ENCODE measurements around the gene GPRC5A.
A peak's percentile ranks its signal among the peaks of the same experiment; 100 is the strongest.

The GPRC5A gene

DNA sequence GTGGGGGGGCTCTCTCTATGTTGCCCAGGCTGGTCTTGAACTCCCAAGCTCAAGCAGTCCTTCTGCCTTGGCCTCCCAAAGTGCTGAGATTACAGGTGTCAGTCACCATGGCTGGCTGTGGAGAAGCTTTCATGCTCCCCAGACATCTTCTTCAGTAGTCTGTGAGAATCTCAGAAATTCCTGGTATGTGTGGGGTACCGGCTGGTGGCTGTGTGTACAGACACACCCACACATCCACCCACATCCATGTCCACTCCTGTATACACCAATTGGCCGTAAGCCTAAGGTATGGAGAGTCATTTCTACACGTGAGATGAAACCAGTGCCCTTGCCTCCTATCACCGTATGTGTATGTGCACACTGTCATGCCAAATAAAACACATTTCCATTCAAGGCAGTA lies 32.8 kb downstream of the GPRC5A start:
- DNase-seq = no peak
- Histone ChIP-seq H3K4me3 (ENCODE audit: low read depth, low read length) (no peak overlapping the region), H3K36me3 (replicated peaks) (peaks cover 19% of the 10 kb centered on the region), H3K27ac (no peak overlapping the region), H3K27me3 (replicated peaks) (no peaks in the 10 kb centered on the region)
- TF ChIP-seq, protein P1, sequence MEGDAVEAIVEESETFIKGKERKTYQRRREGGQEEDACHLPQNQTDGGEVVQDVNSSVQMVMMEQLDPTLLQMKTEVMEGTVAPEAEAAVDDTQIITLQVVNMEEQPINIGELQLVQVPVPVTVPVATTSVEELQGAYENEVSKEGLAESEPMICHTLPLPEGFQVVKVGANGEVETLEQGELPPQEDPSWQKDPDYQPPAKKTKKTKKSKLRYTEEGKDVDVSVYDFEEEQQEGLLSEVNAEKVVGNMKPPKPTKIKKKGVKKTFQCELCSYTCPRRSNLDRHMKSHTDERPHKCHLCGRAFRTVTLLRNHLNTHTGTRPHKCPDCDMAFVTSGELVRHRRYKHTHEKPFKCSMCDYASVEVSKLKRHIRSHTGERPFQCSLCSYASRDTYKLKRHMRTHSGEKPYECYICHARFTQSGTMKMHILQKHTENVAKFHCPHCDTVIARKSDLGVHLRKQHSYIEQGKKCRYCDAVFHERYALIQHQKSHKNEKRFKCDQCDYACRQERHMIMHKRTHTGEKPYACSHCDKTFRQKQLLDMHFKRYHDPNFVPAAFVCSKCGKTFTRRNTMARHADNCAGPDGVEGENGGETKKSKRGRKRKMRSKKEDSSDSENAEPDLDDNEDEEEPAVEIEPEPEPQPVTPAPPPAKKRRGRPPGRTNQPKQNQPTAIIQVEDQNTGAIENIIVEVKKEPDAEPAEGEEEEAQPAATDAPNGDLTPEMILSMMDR (IDR thresholded peaks at IDR 0.05; ENCODE audit: low read depth, low read length, missing control alignments) = no peak
- in situ Hi-C loops (cut with HindIII; ENCODE audit: low pct_ligation_motif_present, low sequenced_read_pairs) = no loop called here

DNA sequence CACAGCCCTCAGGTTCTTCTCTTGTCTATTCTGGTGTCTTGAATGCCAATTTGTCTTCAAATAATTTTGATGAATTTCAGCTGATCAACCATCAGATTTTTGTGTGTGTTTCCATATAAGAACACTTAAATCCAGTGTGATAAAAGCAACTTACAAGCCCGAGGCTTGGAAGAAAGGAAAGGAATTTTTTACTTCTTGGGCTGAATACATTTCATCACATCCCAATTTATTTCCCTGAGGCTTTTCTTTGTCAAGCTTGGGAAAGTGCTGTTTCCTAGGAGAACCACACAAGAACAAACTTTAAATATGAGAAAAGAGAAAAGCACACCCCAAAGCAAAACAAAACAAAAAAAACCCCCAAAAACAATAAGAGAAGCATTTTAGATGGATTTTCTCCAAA lies 34.0 kb downstream of the GPRC5A start:
- DNase-seq = no peak
- Histone ChIP-seq H3K4me3 (ENCODE audit: low read depth, low read length) (no peak overlapping the region), H3K27ac (no peak overlapping the region), H3K27me3 (replicated peaks) (no peaks in the 10 kb centered on the region), H3K36me3 (replicated peaks) (peaks cover 9% of the 10 kb centered on the region)
- TF ChIP-seq, protein P1 (IDR thresholded peaks at IDR 0.05; ENCODE audit: low read depth, low read length, missing control alignments) = no peak
- in situ Hi-C loops (cut with HindIII; ENCODE audit: low pct_ligation_motif_present, low sequenced_read_pairs) = no loop called here

DNA sequence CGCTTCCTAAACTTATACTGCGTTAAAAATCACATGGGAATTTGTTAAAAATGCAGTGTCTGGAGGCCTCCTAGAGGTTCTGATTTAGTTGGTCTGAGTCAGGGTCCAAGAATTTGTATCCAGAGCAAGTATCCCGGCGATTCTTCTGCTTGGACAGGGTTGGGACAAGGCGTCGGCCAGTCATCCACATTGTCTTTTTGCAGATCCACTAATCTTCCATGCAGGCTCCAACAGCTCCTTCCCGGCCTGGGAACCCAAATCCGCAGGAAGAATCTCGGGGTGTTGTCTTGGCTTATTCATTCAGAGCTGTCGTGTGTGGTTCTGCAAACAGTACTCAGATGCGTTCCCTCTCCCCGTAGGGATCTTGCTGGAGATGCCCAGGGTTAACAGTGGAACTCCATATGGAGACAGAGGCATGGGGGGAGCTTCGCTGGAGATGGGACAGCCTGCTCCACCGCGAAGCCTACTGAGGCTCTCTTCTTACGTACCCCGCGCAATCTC lies 35.3 kb downstream of the GPRC5A start:
- in situ Hi-C loops (cut with HindIII; ENCODE audit: low pct_ligation_motif_present, low sequenced_read_pairs) = no loop called here
- TF ChIP-seq, protein P1 (IDR thresholded peaks at IDR 0.05; ENCODE audit: low read depth, low read length, missing control alignments) = no peak
- no peaks in the 10 kb centered on the region for H3K27me3 ChIP-seq (replicated peaks)
- no peak for DNase-seq
- peak overlapping the region; percentile 6 for H3K27ac ChIP-seq
- no peak overlapping the region for H3K4me3 ChIP-seq (ENCODE audit: low read depth, low read length)
- H3K36me3 ChIP-seq (replicated peaks) = peaks cover 3% of the 10 kb centered on the region

DNA sequence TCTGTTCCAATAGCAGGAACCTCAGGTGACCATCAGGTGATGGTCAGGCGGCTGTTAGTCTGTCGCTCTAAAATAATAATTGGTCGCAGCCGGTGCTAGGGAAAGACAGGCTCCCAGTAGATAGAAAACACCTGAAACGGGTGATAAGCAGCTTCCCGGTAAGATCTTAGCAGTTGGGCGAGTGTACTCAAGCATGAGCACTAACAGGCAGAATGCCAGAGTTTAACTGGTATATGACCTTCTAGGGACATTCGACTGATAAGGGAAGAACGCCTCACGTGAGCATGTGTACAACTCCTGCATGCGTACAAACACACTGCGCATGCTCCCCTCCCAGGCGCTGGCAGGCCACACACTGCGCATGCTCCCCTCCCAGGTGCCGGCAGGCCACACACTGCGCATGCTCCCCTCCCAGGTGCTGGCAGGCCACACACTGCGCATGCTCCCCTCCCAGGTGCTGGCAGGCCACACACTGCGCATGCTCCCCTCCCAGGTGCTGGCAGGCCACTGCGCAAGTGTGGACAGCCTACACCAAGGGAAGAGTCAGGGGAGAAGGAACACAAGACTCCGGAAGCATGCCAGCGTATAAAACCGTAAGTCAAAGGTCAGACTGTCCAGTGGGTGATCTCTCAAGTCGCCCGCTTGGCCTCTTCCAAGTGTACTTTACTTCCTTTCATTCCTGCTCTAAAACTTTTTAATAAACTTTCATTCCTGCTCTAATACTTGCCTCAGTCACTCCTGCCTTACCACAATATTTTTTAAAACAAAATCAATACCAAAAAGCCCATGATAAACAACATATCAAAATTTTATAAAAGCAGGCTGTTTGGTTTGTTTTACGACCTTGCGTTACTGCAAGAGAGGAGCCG lies 36.1 kb downstream of the GPRC5A start:
- no peak overlapping the region for H3K27ac ChIP-seq
- H3K36me3 ChIP-seq (replicated peaks) = peaks cover 3% of the 10 kb centered on the region
- TF ChIP-seq, protein P1 (IDR thresholded peaks at IDR 0.05; ENCODE audit: low read depth, low read length, missing control alignments) = no peak
- in situ Hi-C loops (cut with HindIII; ENCODE audit: low pct_ligation_motif_present, low sequenced_read_pairs) = no loop called here
- H3K4me3 ChIP-seq (ENCODE audit: low read depth, low read length) = peak overlapping the region; percentile 56
- DNase-seq = no peak
- H3K27me3 ChIP-seq (replicated peaks) = no peaks in the 10 kb centered on the region

DNA sequence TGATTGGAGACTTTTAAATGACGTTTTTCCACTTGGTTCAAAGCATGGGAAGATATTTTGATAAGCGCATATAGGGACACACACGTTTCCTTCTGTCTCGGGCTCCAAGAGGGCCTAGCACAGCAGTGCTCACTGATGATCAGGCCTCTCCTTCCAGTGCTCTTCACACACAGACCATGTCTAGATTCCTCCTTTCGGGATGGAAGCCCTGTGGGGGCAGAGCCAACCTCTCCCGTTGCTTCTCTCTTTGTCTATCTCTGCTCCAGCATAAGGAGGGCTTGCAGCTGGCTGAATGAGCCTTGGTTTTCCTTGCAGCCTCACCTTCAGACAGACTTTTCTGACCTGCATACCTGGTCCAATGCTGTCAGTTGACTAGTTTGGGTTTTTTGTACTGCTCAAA lies 38.3 kb downstream of the GPRC5A start:
- TF ChIP-seq, protein P1 (IDR thresholded peaks at IDR 0.05; ENCODE audit: low read depth, low read length, missing control alignments) = no peak
- Histone ChIP-seq H3K27me3 (replicated peaks) (no peaks in the 10 kb centered on the region), H3K27ac (no peak overlapping the region), H3K36me3 (replicated peaks) (no peaks in the 10 kb centered on the region), H3K4me3 (ENCODE audit: low read depth, low read length) (no peak overlapping the region)
- in situ Hi-C loops (cut with HindIII; ENCODE audit: low pct_ligation_motif_present, low sequenced_read_pairs) = no loop called here
- DNase-seq = no peak
